GM12801 (cell line): ENCODE measurements around the gene KRTAP12-2.

Source experiments
- TF ChIP-seq, protein P1 (sequence below): IDR thresholded peaks from one replicate; pipeline ENCODE4 v1.5.1; 2011; ENCODE audit warnings: control low read depth; ENCODE audit not compliant: insufficient read length; ENCODE audit errors: extremely low read depth

The KRTAP12-2 gene

DNA sequence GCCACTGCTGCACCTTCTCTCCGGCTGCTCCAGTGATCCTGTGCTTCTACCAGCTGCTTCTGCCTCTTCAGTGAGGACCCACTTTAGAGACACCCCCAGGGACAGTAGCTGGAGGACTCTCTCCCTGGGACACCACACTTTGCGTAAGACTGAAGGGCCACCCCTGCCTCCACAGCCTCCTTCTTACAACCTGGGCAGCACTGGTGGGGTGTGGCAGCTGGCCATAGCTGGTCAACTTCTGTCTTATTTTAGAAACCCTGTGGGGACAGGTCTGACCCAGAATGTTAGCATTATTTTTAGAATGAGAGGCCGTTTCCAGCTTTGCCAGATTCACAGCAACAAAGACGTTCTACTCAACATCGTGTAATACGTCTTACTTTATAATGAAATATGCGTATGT, 41.0 kb downstream of the KRTAP12-2 start:
- TF ChIP-seq, protein P1, sequence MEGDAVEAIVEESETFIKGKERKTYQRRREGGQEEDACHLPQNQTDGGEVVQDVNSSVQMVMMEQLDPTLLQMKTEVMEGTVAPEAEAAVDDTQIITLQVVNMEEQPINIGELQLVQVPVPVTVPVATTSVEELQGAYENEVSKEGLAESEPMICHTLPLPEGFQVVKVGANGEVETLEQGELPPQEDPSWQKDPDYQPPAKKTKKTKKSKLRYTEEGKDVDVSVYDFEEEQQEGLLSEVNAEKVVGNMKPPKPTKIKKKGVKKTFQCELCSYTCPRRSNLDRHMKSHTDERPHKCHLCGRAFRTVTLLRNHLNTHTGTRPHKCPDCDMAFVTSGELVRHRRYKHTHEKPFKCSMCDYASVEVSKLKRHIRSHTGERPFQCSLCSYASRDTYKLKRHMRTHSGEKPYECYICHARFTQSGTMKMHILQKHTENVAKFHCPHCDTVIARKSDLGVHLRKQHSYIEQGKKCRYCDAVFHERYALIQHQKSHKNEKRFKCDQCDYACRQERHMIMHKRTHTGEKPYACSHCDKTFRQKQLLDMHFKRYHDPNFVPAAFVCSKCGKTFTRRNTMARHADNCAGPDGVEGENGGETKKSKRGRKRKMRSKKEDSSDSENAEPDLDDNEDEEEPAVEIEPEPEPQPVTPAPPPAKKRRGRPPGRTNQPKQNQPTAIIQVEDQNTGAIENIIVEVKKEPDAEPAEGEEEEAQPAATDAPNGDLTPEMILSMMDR: no peak

DNA sequence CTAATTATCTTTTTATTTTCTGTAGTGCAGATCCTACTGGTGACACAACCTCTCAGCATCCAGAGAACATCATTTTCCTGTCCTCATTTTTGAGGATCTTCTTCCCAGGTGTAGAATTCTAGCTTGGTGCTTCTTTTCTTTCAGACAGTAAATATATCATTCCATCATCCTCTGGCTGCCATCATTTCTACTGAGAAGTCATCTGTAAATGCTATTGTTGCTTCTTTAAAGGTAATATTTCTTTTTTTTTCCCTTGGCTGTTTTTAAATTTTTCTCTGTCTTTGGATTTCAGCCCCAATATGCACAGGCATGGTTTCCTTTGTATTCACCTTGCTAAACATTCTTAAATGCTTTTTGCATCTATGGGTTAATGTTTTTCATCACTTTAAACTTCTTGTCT, 43.2 kb downstream of the KRTAP12-2 start:
- TF ChIP-seq, protein P1: no peak

DNA sequence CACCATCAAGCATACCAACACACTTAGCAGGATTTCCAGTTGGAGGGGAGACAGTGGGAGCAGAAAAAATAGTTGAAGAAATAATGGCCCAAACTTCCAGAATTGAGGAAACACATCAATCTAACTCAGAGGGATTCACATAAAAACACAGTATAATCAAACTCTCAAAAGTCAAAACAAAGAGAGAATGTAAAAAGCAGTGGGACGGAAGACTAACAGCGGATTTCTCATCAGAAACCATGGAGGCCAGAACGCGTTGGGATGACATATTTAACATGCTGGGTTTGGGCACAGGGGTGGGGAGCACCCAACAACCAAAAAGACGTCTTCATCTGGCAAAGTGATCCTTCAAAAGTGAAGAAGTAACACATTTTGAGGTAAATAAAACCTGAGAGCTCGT, 46.8 kb downstream of the KRTAP12-2 start:
- TF ChIP-seq, protein P1: no peak

DNA sequence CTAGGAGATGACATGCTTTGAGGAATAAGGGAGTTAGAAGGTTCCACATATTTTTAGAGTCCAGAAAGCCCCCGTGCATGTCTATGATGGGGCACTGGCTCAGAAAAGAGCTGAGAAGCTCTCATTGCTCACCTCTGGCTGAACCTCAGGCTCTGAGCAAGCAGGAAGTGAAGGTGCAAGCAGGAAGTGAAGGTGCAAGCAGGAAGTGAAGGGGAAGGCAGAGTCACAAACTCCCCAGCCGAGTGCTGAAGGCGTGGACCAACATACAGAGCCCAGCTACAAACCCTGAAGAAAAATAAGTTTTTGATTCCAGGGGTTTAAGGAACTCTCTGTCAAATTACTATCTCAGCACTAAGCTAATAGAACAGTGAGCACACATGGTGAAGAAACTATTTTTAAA, 47.8 kb downstream of the KRTAP12-2 start:
- TF ChIP-seq, protein P1: no peak

DNA sequence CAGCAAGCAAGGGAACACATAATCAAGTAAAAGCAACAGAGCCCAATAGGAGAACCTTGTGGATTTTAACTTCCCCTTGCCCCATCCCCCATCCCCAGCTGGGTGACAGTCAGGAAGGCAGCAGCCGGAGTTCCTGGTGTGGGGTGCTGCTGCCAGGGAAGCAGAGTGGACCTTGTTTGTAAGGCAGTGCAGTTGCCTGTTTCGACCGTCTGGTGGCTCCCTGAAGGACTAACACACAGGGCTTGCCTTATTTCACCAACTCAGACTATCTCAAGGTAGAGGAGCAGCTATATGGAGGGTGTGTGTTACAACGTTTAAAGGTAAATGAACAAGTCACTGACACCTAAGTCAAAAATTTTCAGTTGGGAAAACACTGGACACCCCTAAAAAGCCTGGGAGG, 48.2 kb downstream of the KRTAP12-2 start:
- TF ChIP-seq, protein P1: no peak

DNA sequence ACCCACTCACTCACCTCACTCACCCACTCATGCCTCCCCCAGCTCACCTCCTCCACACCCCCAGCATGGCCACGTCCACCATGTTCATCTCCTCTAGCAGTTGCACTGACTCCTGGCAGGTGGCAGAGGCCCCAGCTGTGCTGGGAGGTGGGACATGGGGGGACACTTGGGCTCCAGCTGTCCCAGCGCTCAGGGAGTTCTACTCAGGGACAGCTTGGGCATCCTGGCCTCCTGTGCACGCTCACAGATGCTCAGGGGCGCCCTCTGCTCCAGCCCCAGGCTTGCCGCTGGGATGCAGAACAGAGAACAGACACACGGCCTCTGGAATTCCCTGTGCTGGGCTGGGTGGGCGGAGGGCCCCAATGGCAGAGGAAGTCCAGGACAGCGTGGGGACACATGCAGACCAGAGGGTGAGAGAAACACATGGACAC, 49.6 kb downstream of the KRTAP12-2 start:
- TF ChIP-seq, protein P1: no peak

DNA sequence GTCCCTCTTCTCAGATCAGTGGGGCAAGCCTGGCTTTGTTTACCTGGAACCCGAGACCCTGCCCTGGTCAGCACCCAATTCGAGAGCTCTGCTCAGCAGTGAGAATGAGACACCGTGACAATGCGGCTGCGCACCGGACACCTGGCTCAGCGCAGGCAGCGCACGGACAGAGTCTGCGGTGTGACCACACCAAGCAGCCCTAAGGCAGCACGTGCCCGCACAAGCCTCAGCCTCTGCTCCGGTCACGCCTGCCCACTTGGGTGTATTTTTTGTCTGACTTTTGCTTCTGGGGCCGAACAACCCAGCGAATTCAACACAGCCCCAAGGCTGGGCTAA, 50.2 kb downstream of the KRTAP12-2 start:
- TF ChIP-seq, protein P1: no peak
